ENCODE measurements around the gene INPP5D. TPM values are rescaled to one million over a fixed set of nuclear protein-coding genes. Genes with fewer than 3 reads are reported as not detected.

Gene INPP5D
- total and polyA plus RNA-seq, 2 of the 13 experiments (the other 11 are each of a cell fraction or from before 2014, with no cell fraction given): 16.7 to 18.0 TPM

DNA sequence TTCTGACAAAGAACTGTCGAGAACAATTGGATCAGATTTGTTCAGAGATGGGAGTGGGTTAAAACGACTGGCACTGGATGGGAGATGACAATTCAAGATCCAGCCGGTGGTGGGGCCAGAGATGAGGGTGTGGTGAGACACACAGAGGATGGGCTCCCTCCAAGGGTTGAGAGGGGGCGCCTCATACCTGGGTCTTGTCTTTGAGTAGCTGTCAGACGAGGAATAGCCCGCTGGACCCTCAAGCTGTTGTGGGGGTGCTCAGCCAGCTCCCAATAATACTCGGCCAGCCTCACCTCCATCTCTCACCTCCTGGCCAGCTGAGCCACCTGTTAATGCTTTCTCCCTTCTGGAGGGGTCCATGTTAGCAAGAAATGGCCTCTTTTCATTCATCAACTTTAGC is 14.0 kb downstream of the INPP5D start:
- Histone ChIP-seq H3K27me3 (ENCODE audit: control insufficient read depth in 1 of 2, insufficient read depth in 2 of 2, low read length in 2 of 2) (no peaks in the 10 kb centered on the region), H3K4me3 (replicated peaks in 1 of 3; ENCODE audit: insufficient read depth in 1 of 3, low read depth in 2 of 3, low read length in 3 of 3) (no peak overlapping the region), H2AFZ (ENCODE audit: low read length) (no peak overlapping the region), H3K36me3 (replicated peaks in 1 of 2; ENCODE audit: control insufficient read depth in 1 of 2, insufficient read depth in 2 of 2, low read length in 2 of 2) (peaks cover 2 to 8% of the 10 kb centered on the region in 2 experiments; a peak in 2 of 5 replicates), H3K4me2 (ENCODE audit: low read depth, low read length) (no peak overlapping the region), H3K79me2 (ENCODE audit: insufficient read depth, low read length) (no peaks in the 10 kb centered on the region), H3K27ac (ENCODE audit: extremely low read length, insufficient read depth, low read length) (no peak overlapping the region), H4K20me1 (ENCODE audit: insufficient read depth, low read length) (no peaks in the 10 kb centered on the region), H3K9me3 (ENCODE audit: low read length) (peaks cover 5% of the 10 kb centered on the region), H3K4me1 (ENCODE audit: insufficient read depth, low read length) (peaks cover 16% of the 10 kb centered on the region), H3K9ac (ENCODE audit: insufficient read depth, low read depth, low read length) (no peak overlapping the region)
- in situ Hi-C loops (cut with HindIII; ENCODE audit: extremely low pct_ligation_motif_present, low pct_unique_long_range_greater_than_20kb) (no loop called here), intact Hi-C loops (cut with micrococcal nuclease; ENCODE audit: unreplicated experiment) (no loop called here)
- no TSS peak for BruUV-seq (replicated peaks)
- FAIRE-seq: no peak
- CTCF ChIA-PET (ENCODE audit: low intra/inter-chr PET ratio, low total read pairs): no interaction called here
- ATAC-seq: no peak
- 86% methylated on average over 7 of the region's 7 CpGs for WGBS (ENCODE audit: low lambda C conversion rate)
- POLR2A ChIA-PET: interaction anchor here (1.1 kb wide), 1 partner anchor 11 kb away, joined by 3 read pairs; no protein-coding TSS in a partner anchor
- no peak for DNase-seq (ENCODE audit: low spot score)
- no peak for TF ChIP-seq SP1 (IDR thresholded peaks at IDR 0.05)
- TF ChIP-seq SP1 (CRISPR knock-in tag; IDR thresholded peaks at IDR 0.05): no peak
- no peak for TF ChIP-seq ZNF230 (CRISPR knock-in tag; IDR thresholded peaks at IDR 0.05)
- TF ChIP-seq ZNF12 (CRISPR knock-in tag; IDR thresholded peaks at IDR 0.05): no peak
- no peak for TF ChIP-seq ONECUT2 (CRISPR knock-in tag; IDR thresholded peaks at IDR 0.05)
- TF ChIP-seq EHMT2 (IDR thresholded peaks at IDR 0.05; ENCODE audit: borderline replicate concordance, low read depth, low read length): no peak
- TF ChIP-seq ZHX2 (IDR thresholded peaks at IDR 0.05; ENCODE audit: low read depth): no peak
- no peak for TF ChIP-seq ZHX2 (CRISPR knock-in tag; IDR thresholded peaks at IDR 0.05; ENCODE audit: borderline replicate concordance)
- TF ChIP-seq DRAP1 (CRISPR knock-in tag; IDR thresholded peaks at IDR 0.05): no peak
- TF ChIP-seq TEAD2 (CRISPR knock-in tag; IDR thresholded peaks at IDR 0.05): no peak
- TF ChIP-seq STAT5B (CRISPR knock-in tag; IDR thresholded peaks at IDR 0.05): no peak
- TF ChIP-seq NCOA5 (CRISPR knock-in tag; IDR thresholded peaks at IDR 0.05): no peak
- TF ChIP-seq SOX13 (IDR thresholded peaks at IDR 0.05): no peak
- TF ChIP-seq SOX13 (CRISPR knock-in tag; conservative IDR thresholded peaks at IDR 0.05 in 1 of 2, IDR thresholded peaks at IDR 0.05 in 1 of 2): no peak
- TF ChIP-seq, protein P1, sequence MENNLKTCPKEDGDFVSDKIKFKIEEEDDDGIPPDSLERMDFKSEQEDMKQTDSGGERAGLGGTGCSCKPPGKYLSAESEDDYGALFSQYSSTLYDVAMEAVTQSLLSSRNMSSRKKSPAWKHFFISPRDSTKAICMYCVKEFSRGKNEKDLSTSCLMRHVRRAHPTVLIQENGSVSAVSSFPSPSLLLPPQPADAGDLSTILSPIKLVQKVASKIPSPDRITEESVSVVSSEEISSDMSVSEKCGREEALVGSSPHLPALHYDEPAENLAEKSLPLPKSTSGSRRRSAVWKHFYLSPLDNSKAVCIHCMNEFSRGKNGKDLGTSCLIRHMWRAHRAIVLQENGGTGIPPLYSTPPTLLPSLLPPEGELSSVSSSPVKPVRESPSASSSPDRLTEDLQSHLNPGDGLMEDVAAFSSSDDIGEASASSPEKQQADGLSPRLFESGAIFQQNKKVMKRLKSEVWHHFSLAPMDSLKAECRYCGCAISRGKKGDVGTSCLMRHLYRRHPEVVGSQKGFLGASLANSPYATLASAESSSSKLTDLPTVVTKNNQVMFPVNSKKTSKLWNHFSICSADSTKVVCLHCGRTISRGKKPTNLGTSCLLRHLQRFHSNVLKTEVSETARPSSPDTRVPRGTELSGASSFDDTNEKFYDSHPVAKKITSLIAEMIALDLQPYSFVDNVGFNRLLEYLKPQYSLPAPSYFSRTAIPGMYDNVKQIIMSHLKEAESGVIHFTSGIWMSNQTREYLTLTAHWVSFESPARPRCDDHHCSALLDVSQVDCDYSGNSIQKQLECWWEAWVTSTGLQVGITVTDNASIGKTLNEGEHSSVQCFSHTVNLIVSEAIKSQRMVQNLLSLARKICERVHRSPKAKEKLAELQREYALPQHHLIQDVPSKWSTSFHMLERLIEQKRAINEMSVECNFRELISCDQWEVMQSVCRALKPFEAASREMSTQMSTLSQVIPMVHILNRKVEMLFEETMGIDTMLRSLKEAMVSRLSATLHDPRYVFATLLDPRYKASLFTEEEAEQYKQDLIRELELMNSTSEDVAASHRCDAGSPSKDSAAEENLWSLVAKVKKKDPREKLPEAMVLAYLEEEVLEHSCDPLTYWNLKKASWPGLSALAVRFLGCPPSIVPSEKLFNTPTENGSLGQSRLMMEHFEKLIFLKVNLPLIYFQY (CRISPR knock-in tag; IDR thresholded peaks at IDR 0.05; ENCODE audit: borderline replicate concordance): no peak
- TF ChIP-seq ZMAT3 (CRISPR knock-in tag; conservative IDR thresholded peaks at IDR 0.05): no peak
- no peak for TF ChIP-seq ZNF564 (CRISPR knock-in tag; IDR thresholded peaks at IDR 0.05)
- no peak for TF ChIP-seq ZFYVE20 (CRISPR knock-in tag; IDR thresholded peaks at IDR 0.05; ENCODE audit: borderline replicate concordance, low read depth)
